ENCODE data around the gene HEG1. TPM values are rescaled to one million over a fixed set of nuclear protein-coding genes. Genes with fewer than 3 reads are reported as not detected.

HEG1 gene
- total RNA-seq, 1 experiment from 2014 or later = 1.2 TPM

GRCh38 chr3:125006291-125006731 is 49.5 kb downstream of the HEG1 start:
- CTCF ChIA-PET = no interaction called here
- no peak for ATAC-seq
- no peaks in the 10 kb centered on the region for H4K20me1 ChIP-seq (ENCODE audit: low read length)
- no TSS peak for BruUV-seq (replicated peaks)
- H3K9me3 ChIP-seq (ENCODE audit: low read length) = no peaks in the 10 kb centered on the region
- H2AFZ ChIP-seq (ENCODE audit: low read length) = no peak overlapping the region
- H3K79me2 ChIP-seq (ENCODE audit: low read length) = no peaks in the 10 kb centered on the region
- peaks cover 21% of the 10 kb centered on the region for H3K4me1 ChIP-seq (ENCODE audit: insufficient read depth, low read length)
- no peak for DNase-seq
- no peak for TF ChIP-seq EZH2phosphoT487 (IDR thresholded peaks at IDR 0.05; ENCODE audit: borderline replicate concordance, low read length)
- H3F3A ChIP-seq (ENCODE audit: low read length, unreplicated experiment) = no peaks in the 10 kb centered on the region
- no peaks in the 10 kb centered on the region for H3K9me2 ChIP-seq (replicated peaks; ENCODE audit: low read length)
- no peak overlapping the region for H3K4me2 ChIP-seq (ENCODE audit: low read length)
- no peaks in the 10 kb centered on the region for H3K27me3 ChIP-seq (ENCODE audit: low read length)
- H3K9ac ChIP-seq (ENCODE audit: low read length) = no peak overlapping the region
- H3K4me3 ChIP-seq (ENCODE audit: low read length) = no peak overlapping the region
- no peak overlapping the region for H3K27ac ChIP-seq (ENCODE audit: low read length)
- intact Hi-C loops (cut with micrococcal nuclease) = no loop called here
- no peaks in the 10 kb centered on the region for H3K36me3 ChIP-seq (ENCODE audit: low read depth, low read length)
- POLR2A ChIA-PET (ENCODE audit: unreplicated experiment) = no interaction called here

- no peak for ATAC-seq
- CTCF ChIA-PET = no interaction called here
These were observed 50.1 kb downstream of the HEG1 start for GRCh38 chr3:125005676-125006075.

GRCh38 chr3:125005222-125005621 is 50.6 kb downstream of the HEG1 start:
- ChIA-PET CTCF (no interaction called here), POLR2A (ENCODE audit: unreplicated experiment) (no interaction called here)
- H3K9me3 ChIP-seq (ENCODE audit: low read length) = no peaks in the 10 kb centered on the region
- ATAC-seq (no peak), DNase-seq (no peak)
- H3K27me3 ChIP-seq (ENCODE audit: low read length) = no peaks in the 10 kb centered on the region
- H3K27ac ChIP-seq (ENCODE audit: low read length) = no peak overlapping the region
- H3K4me1 ChIP-seq (ENCODE audit: insufficient read depth, low read length) = peaks cover 13% of the 10 kb centered on the region
- H3K4me3 ChIP-seq (ENCODE audit: low read length) = no peak overlapping the region
- no peaks in the 10 kb centered on the region for H4K20me1 ChIP-seq (ENCODE audit: low read length)
- intact Hi-C loops (cut with micrococcal nuclease) = no loop called here
- no peak overlapping the region for H3K4me2 ChIP-seq (ENCODE audit: low read length)
- H2AFZ ChIP-seq (ENCODE audit: low read length) = no peak overlapping the region
- no TSS peak for BruUV-seq (replicated peaks)
- TF ChIP-seq EZH2phosphoT487 (IDR thresholded peaks at IDR 0.05; ENCODE audit: borderline replicate concordance, low read length) (no peak), EZH2 (IDR thresholded peaks at IDR 0.05; ENCODE audit: low read length, unreplicated experiment) (no peak), CTCF (conservative IDR thresholded peaks at IDR 0.05; ENCODE audit: low read depth, low read length) (no peak)
- H3F3A ChIP-seq (ENCODE audit: low read length, unreplicated experiment) = no peaks in the 10 kb centered on the region
- no peaks in the 10 kb centered on the region for H3K9me2 ChIP-seq (replicated peaks; ENCODE audit: low read length)
- no peaks in the 10 kb centered on the region for H3K36me3 ChIP-seq (ENCODE audit: low read depth, low read length)
- no peak overlapping the region for H3K9ac ChIP-seq (ENCODE audit: low read length)
- no peaks in the 10 kb centered on the region for H3K79me2 ChIP-seq (ENCODE audit: low read length)

More at GRCh38 chr3:125005676-125006075, 50.1 kb downstream of the HEG1 start:
- no peak for DNase-seq
- no peaks in the 10 kb centered on the region for H3K27me3 ChIP-seq (ENCODE audit: low read length)
- H2AFZ ChIP-seq (ENCODE audit: low read length) = no peak overlapping the region
- no peaks in the 10 kb centered on the region for H3K79me2 ChIP-seq (ENCODE audit: low read length)
- no peaks in the 10 kb centered on the region for H3K36me3 ChIP-seq (ENCODE audit: low read depth, low read length)
- intact Hi-C loops (cut with micrococcal nuclease) = no loop called here
- H3K9me2 ChIP-seq (replicated peaks; ENCODE audit: low read length) = no peaks in the 10 kb centered on the region
- H3K4me2 ChIP-seq (ENCODE audit: low read length) = no peak overlapping the region
- H3K9me3 ChIP-seq (ENCODE audit: low read length) = no peaks in the 10 kb centered on the region
- no peak overlapping the region for H3K9ac ChIP-seq (ENCODE audit: low read length)
- no peaks in the 10 kb centered on the region for H3F3A ChIP-seq (ENCODE audit: low read length, unreplicated experiment)
- peaks cover 17% of the 10 kb centered on the region for H3K4me1 ChIP-seq (ENCODE audit: insufficient read depth, low read length)
- POLR2A ChIA-PET (ENCODE audit: unreplicated experiment) = no interaction called here
- no TSS peak for BruUV-seq (replicated peaks)
- H4K20me1 ChIP-seq (ENCODE audit: low read length) = no peaks in the 10 kb centered on the region
- no peak for TF ChIP-seq EZH2phosphoT487 (IDR thresholded peaks at IDR 0.05; ENCODE audit: borderline replicate concordance, low read length)
- TF ChIP-seq CTCF (conservative IDR thresholded peaks at IDR 0.05; ENCODE audit: low read depth, low read length) = no peak
- no peak for TF ChIP-seq EZH2 (IDR thresholded peaks at IDR 0.05; ENCODE audit: low read length, unreplicated experiment)
- no peak overlapping the region for H3K27ac ChIP-seq (ENCODE audit: low read length)
- no peak overlapping the region for H3K4me3 ChIP-seq (ENCODE audit: low read length)
